Liver (tissue), 3 donors: Measurements from ENCODE around the gene INTS15.

Source experiments
- ATF3 ChIP-seq: IDR thresholded peaks from 2 replicates; pipeline ENCODE4 v1.6.1; 2016; ENCODE audit warnings: antibody characterized with exemption
- EGR1 ChIP-seq, 2 donors: IDR thresholded peaks; 2 replicates each; pipeline ENCODE4 v1.6.1; 2016 to 2018; ENCODE audit warnings: antibody characterized with exemption in 2 of 2, low read depth in 2 of 2
- FOXA1 ChIP-seq: IDR thresholded peaks from 2 replicates; pipeline ENCODE4 v1.6.1; 2016; ENCODE audit warnings: antibody characterized with exemption
- HNF4A ChIP-seq, 2 donors: conservative IDR thresholded peaks; 2 replicates each; pipeline ENCODE4 v1.6.1; 2016; ENCODE audit warnings: antibody characterized with exemption in 2 of 2, mild to moderate bottlenecking in 2 of 2
- MAX ChIP-seq: IDR thresholded peaks from 2 replicates; pipeline ENCODE4 v1.6.1; 2016; ENCODE audit warnings: antibody characterized with exemption
- NR2F2 ChIP-seq: IDR thresholded peaks from 2 replicates; pipeline ENCODE4 v1.6.1; 2016; ENCODE audit warnings: antibody characterized with exemption
- RAD21 ChIP-seq, 2 donors: IDR thresholded peaks; 2 replicates each; pipeline ENCODE4 v1.6.1; 2016; ENCODE audit warnings: antibody characterized with exemption in 2 of 2, mild to moderate bottlenecking in 2 of 2
- REST ChIP-seq: IDR thresholded peaks from 2 replicates; pipeline ENCODE4 v1.6.1; 2016; ENCODE audit warnings: antibody characterized with exemption, mild to moderate bottlenecking
- SP1 ChIP-seq: IDR thresholded peaks from 2 replicates; pipeline ENCODE4 v1.6.1; 2018; ENCODE audit warnings: antibody characterized with exemption, mild to moderate bottlenecking
- TAF1 ChIP-seq: conservative IDR thresholded peaks from 2 replicates; pipeline ENCODE4 v1.6.1; 2016; ENCODE audit warnings: antibody characterized with exemption, mild to moderate bottlenecking
- YY1 ChIP-seq: IDR thresholded peaks from 2 replicates; pipeline ENCODE4 v1.6.1; 2016; ENCODE audit warnings: antibody characterized with exemption, mild to moderate bottlenecking
- ZBTB33 ChIP-seq: IDR thresholded peaks from 2 replicates; pipeline ENCODE4 v1.6.1; 2016; ENCODE audit warnings: antibody characterized with exemption
- TF ChIP-seq, protein P1 (sequence below): fragments of 150-350 bp; IDR thresholded peaks from 2 replicates; pipeline ENCODE4 v1.5.1; 2017; ENCODE audit warnings: improper control_type of control experiment, low read depth, low read length; ENCODE audit not compliant: missing input control
- donor health status: healthy.
- donor health status: healthy.

DNA sequence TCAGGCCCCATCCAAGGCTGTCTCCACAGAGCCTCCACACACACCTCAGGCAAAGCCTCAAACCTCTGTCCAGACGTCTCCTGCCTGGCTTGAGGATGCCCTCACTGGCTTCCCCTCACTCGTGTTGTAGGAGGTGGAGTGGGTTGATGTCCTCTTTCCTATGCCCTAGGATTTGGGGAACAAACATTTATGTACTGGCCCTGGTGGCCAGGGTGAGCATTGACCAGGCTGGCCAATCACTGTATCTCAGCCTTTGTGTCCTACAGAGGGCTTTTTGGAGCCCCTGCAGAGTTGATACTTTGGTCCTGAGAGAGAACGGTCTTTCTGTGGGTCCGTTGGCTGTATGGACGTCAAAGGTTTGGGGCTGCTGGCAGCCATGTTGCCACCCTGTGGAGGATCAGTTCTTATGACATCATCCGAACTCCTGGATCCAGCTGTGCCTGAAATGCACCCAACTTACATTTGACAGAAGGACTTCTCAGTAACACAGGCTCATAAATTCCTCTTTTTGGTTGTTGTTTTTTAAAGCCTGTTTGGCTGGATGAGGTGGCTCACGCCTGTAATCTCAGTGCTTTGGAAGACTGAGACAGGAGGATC, 36.3 kb upstream of the INTS15 start:
- TF ChIP-seq, protein P1, sequence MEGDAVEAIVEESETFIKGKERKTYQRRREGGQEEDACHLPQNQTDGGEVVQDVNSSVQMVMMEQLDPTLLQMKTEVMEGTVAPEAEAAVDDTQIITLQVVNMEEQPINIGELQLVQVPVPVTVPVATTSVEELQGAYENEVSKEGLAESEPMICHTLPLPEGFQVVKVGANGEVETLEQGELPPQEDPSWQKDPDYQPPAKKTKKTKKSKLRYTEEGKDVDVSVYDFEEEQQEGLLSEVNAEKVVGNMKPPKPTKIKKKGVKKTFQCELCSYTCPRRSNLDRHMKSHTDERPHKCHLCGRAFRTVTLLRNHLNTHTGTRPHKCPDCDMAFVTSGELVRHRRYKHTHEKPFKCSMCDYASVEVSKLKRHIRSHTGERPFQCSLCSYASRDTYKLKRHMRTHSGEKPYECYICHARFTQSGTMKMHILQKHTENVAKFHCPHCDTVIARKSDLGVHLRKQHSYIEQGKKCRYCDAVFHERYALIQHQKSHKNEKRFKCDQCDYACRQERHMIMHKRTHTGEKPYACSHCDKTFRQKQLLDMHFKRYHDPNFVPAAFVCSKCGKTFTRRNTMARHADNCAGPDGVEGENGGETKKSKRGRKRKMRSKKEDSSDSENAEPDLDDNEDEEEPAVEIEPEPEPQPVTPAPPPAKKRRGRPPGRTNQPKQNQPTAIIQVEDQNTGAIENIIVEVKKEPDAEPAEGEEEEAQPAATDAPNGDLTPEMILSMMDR: peak; percentile 11
- TF ChIP-seq RAD21 (IDR thresholded peaks at IDR 0.05) (no peak), MAX (no peak), REST (no peak), ZBTB33 (no peak), ATF3 (no peak), SP1 (no peak), NR2F2 (no peak), TAF1 (no peak), FOXA1 (no peak), YY1 (no peak), EGR1 (IDR thresholded peaks at IDR 0.05; ENCODE audit: low read depth in 2 of 2) (no peak), HNF4A (conservative IDR thresholded peaks at IDR 0.05) (no peak)
